ENCODE measurements around the gene COL27A1.

COL27A1 gene

DNA sequence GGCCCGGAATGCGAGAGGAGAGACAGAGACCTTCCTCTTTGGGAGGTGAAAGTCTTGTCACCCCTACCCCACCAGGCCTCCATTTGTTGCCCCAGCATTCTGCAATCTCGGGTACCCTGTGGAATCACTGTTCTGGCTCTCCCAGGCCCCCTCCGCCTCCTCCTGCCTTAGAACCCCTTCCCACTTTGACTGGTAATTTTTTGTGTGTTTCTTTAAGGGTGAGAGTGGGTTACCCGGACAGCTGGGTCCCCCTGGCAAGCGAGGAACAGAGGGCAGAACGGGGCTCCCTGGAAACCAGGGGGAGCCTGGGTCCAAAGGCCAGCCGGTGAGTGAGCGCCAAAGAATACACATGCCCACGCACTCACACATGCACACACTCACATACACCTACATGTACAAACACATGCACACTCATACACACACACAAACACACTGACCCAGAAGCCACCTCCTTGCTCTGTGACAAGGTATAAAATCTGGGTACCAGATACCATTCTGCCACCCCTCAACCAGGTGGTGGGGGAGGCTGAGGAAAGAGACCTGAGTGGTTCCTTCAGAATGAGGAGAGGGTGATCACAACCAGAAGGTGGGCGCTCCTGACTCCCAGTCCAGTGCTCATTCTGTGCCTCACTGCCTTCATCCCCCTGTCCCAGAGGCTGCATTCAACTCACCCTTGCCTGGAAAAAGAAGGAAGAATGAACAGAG is 136.7 kb downstream of the COL27A1 start:
- DNase-seq: no peak
- no peak for TF ChIP-seq POLR2A (IDR thresholded peaks at IDR 0.05; ENCODE audit: low read length)
- TF ChIP-seq GATA1 (IDR thresholded peaks at IDR 0.05; ENCODE audit: low read depth, low read length): no peak

DNA sequence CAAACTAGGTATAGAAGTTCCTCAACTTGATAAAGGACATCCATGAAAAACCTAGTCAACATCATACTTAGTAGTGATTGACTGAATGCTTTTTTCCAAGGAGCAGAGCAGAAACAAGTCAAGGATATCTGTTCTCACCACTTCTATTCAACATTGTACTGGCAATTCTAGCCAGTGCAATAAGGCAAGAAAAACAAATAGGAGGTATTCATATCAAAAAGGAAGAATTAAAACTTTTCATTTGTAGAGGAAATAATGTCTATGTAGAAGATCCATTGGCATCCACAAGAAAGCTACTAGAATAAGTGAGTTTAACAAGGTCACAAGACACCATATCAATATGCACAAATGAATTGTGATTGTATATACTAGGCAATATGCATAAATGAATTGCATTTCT is 139.3 kb downstream of the COL27A1 start:
- TF ChIP-seq POLR2A (IDR thresholded peaks at IDR 0.05; ENCODE audit: low read length): no peak
- TF ChIP-seq GATA1 (IDR thresholded peaks at IDR 0.05; ENCODE audit: low read depth, low read length): no peak
- no peak for DNase-seq

DNA sequence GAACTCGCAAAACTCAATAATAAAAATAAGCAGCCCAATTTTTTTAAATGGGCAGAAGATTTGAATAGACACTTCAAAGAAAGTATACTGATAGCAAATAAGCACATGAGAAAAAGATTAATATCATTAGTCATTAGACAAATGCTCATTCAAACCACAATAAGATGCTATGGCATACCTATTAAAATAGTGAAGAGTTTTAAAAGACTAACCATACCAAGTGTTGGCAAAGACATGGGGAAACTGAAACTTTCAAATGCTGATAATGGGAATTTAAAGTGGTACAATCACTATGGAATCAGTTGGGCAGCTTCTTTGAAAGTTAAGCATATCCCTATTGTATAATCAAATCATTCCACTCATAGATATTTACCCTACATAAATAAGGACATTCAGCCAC is 141.0 kb downstream of the COL27A1 start:
- TF ChIP-seq GATA1 (IDR thresholded peaks at IDR 0.05; ENCODE audit: low read depth, low read length): no peak
- no peak for TF ChIP-seq POLR2A (IDR thresholded peaks at IDR 0.05; ENCODE audit: low read length)
- DNase-seq: no peak

DNA sequence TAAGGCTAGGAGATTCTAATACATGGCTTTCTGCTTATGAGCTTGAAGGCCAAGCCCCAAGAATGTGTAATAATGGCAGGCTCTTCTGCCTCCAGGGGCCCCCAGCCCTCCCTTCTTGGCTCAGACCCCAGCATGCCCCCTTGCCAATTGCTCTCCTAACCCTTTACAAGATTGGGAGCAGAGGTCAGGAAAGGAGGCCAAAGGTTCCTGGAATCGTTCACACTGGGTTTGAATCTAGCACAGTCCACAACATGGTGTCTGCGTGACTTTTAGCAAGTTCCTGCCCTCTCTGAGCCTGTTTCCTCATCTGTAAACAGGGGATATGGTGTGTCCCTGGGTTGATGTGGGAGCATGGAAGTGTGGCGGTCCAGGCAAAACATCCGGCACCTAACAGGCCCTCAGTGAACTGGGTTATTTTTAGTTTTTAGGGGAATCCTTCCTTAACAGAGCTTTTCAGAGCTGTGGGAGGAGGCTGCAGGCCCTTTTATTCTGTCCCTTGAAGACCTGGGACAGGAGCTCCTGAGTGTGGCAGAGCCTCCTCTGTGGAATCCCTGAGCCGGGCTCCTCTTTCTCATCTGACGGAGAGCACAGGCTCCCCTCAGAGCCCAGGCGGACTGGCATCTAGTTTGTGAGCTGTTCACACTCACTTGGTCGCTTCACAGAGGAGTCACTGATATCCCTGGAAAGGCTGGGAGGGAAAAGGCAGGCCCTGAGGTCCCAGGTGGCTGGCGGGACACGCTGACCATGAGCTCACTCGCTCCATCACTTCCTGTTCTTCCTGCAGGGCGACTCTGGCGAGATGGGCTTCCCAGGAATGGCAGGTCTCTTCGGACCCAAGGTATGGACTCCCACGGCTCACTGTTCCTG is 144.2 kb downstream of the COL27A1 start:
- no peak for DNase-seq
- no peak for TF ChIP-seq GATA1 (IDR thresholded peaks at IDR 0.05; ENCODE audit: low read depth, low read length)
- TF ChIP-seq POLR2A (IDR thresholded peaks at IDR 0.05; ENCODE audit: low read length): no peak

DNA sequence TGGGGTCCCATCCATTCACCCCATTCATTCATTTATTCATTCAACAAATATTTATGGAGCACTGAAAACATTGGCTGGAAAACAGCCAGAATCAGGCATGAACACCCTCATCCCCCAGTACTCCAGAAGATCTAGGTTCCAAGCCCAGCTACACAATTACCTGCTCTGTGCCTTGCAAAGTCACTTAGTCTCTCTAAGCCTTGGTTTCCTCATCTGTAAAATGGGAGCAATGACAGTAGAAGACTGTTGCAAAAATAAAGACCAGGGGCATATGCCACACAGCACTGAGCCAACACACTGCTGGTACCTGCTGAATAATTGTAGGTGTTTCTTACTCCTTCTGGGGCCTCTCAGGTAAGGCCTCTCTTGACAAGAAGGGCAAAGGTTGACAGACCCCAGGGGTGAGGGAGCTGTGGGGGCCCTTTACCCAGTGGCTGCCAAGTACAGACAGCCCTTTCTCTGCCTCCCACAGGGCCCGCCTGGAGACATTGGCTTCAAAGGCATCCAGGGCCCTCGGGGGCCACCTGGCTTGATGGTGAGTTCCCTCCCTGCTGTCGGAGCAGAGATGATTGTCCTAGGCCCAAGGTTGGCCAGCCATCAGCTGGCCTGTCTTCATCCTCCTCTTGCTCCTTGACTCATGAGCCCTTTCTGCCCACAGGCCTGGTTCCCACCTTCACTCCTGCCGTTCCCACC is 145.0 kb downstream of the COL27A1 start:
- no peak for DNase-seq
- TF ChIP-seq POLR2A (IDR thresholded peaks at IDR 0.05; ENCODE audit: low read length) (no peak), GATA1 (IDR thresholded peaks at IDR 0.05; ENCODE audit: low read depth, low read length) (no peak)

DNA sequence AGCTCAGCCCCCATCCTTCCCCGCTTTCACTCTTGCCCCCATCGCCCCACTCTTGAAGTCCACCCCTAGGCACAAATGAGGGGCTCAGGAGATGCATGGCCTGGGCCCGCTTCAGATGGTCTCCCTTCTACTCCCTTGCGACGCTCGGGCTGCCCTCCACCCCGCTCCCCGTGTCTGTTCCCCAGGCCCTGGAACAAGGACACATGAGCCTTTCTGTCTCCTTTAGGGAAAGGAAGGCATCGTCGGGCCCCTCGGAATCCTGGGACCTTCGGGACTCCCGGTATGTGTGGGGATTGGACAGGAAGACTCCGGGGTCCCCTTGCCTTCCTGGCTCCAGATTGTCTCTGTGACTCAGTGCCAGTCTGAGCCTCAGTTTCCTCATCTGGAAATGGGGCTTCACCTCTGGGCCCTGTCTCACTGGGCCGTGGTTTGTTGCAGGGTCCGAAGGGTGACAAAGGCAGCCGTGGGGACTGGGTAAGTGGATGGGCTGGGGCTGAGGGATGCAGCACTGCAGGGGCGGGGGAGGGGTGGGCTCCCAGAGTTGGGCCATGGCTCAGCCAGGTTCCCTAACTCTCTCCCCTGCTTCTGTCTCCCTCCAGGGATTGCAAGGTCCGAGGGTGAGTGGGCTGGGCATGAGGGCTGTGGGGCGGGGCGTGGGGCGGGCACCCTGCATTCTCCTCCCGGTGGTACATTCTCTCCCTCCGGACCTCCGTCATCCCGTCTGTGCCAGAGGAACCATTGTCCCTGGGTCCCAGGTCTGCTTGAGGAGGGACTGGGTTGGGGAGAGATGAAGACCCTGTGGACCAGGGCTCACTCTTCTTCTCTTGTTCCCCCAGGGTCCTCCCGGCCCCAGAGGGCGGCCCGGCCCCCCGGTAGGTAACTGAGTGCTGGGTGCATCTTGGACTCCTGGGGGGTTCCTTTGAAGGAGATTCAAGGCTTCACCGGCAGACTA is 145.8 kb downstream of the COL27A1 start:
- no peak for DNase-seq
- TF ChIP-seq POLR2A (IDR thresholded peaks at IDR 0.05; ENCODE audit: low read length) (no peak), GATA1 (IDR thresholded peaks at IDR 0.05; ENCODE audit: low read depth, low read length) (no peak)

DNA sequence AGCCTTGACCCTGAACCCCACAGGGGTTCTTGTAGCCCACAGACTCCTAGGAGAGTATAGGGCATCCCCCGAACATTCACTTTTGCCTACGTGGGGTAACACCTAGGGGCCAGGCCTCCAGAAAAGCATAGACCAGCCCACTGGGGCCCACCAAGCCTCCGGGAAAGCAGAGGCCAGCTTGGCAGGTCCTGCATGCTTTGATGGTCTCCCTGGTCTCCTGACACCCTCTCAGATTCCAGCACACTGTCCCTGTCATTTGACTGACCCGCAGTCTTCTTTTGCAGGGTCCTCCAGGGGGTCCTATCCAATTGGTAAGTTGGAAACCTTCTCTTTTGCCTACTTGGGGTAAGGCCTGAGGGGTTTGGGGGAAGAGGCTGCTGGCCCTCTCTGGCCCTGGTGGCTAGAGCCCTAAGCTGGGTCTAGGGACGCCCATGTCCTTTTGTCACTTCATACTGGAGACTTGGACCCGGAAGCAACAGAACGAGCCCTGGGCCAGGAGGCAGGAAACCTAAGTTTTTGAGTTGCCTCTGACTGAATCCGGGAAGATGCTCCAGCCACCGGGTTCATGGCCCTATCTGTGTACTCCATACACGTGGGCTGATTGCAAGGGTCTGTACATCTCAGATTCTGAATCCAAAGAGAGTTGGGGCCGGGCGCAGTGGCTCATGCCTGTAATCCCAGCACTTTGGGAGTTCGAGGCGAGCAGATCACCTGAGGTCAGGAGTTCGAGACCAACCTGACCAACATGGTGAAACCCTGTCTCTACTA is 146.6 kb downstream of the COL27A1 start:
- TF ChIP-seq GATA1 (IDR thresholded peaks at IDR 0.05; ENCODE audit: low read depth, low read length) (no peak), POLR2A (IDR thresholded peaks at IDR 0.05; ENCODE audit: low read length) (no peak)

DNA sequence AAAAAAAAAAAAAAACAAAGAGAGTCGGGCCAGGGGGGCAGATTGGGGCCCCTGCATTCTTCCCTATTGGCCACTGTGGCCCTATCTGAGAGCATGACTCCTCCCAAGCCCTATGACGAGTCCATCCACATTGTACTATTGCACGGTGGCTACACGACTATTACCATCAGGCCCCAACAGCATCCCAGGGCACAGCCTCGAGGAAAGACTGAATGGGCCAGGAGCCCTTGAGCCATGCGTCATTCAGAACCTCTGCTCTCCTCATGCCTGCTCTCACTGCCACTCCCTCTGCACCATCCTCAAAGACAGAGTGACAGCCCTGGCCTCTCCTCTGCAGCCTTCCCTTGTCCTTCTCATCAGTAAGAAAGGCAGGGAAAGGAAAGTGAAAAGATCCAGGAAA is 147.4 kb downstream of the COL27A1 start:
- DNase-seq: no peak
- TF ChIP-seq POLR2A (IDR thresholded peaks at IDR 0.05; ENCODE audit: low read length) (no peak), GATA1 (IDR thresholded peaks at IDR 0.05; ENCODE audit: low read depth, low read length) (no peak)

More for the DNA sequence above, 146.6 kb downstream of the COL27A1 start:
- no peak for DNase-seq

DNA sequence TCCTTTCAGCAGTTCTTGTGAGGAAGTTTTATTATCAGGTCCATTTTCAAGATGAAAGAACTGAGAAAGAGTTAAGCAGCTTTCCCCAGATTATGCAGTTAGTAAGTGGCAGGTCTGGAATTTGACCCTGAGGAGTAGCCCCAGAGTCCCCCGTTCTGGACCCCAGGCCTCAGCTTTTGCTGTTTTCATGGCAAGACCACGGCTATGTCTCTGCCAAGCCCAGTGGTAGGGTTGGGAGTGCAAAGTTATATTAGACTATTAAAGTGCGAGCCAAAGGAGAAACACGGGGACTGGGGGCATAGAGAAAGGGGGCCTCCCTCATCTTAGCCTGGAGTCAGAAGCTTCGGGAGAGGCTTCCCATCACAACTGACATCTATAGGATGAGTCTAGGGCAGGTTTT is 148.2 kb downstream of the COL27A1 start:
- no peak for DNase-seq
- TF ChIP-seq GATA1 (IDR thresholded peaks at IDR 0.05; ENCODE audit: low read depth, low read length): no peak
- TF ChIP-seq POLR2A (IDR thresholded peaks at IDR 0.05; ENCODE audit: low read length): no peak

DNA sequence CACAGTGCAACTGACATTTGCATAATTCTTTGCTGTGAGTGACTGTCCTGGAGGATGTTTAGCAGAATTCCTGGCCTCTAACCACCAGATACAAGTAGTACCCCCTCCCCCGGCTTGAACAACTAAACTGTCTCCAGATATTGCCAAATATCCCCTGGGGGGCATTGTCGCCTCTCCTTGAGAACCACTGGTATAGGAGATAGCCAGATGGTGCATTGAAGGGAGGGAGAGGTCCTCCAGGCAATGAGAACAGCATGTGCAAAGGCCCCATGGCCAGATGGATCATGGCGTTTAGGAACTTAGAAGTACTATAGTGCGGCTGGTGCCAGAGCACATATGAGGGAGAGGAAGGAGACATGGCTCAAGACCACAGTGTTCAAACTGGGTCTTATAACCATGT is 148.6 kb downstream of the COL27A1 start:
- DNase-seq: no peak
- no peak for TF ChIP-seq GATA1 (IDR thresholded peaks at IDR 0.05; ENCODE audit: low read depth, low read length)

DNA sequence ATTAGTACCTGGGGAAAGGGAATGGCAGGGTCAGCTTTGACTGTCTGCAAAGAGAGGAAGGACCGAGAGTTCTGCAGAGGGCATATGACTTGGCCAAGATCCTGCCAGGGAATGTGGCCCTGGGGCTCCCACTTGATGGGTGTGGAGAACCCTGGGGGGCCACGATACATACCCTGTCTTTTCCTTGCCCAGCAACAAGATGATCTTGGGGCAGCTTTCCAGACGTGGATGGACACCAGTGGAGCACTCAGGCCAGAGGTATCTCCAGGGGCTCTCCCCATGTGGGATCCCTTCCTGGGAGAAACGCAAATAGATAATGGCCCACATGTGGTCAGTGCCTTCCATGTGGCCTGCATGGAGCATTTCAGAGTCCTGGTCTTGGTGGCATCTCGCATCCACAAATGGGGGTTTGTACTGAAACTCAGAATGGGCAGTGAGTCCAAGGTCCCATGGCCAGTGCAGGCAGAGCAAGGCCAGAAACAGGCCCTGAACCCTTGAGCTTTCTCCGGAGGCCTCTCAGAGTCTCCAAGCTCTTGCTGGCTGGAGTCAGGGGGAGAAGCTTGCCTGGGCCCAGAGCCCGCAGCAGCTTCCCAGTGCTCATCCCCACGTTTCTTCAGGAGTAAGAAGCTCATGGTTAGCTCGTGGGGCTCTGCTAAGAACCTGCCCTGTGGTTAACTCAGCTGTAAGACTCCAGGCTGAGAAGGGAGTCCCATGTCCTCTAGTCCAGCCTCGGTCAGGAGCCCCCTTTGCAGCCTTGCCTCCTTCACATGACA is 149.3 kb downstream of the COL27A1 start:
- TF ChIP-seq GATA1 (IDR thresholded peaks at IDR 0.05; ENCODE audit: low read depth, low read length) (no peak), POLR2A (IDR thresholded peaks at IDR 0.05; ENCODE audit: low read length) (no peak)
- no peak for DNase-seq

DNA sequence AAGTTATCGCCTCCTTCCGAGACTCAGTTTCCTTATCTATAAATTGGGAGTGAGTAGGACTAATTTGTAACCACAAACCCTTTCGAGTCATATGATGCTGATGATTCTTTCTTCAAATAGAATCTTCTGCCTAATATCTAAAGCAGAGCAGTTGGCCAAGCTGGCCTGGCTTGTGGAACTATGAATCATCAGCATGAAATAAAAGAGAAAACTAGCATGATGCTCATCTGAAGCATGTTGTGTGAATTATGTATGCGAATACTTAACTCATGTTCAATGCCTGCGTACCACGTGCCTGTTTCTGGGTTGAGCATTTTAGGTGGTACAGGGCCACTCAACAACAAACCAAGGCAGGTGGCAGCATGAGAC is 152.5 kb downstream of the COL27A1 start:
- TF ChIP-seq POLR2A (IDR thresholded peaks at IDR 0.05; ENCODE audit: low read length) (no peak), GATA1 (IDR thresholded peaks at IDR 0.05; ENCODE audit: low read depth, low read length) (no peak)
- DNase-seq: no peak

All from erythroblast (primary cell).